ENCODE results near the gene NUTM2E. TPM values are rescaled to one million over a fixed set of nuclear protein-coding genes. Genes with fewer than 3 reads are reported as not detected.
"Not testable (repeated sequence)": the region's sequence is repeated elsewhere in the genome, so short reads cannot be mapped to it uniquely, and the experiment has no call there.

The NUTM2E gene, protein sequence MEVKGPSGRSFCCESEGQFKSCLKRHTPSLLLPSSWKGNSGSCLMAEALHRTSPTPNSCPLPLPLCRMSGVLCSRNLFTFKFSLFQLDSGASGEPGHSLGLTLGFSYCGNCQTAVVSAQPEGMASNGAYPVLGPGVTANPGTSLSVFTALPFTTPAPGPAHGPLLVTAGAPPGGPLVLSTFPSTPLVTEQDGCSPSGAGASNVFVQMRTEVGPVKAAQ (N-terminal part only)
- total RNA-seq: not detected

DNA sequence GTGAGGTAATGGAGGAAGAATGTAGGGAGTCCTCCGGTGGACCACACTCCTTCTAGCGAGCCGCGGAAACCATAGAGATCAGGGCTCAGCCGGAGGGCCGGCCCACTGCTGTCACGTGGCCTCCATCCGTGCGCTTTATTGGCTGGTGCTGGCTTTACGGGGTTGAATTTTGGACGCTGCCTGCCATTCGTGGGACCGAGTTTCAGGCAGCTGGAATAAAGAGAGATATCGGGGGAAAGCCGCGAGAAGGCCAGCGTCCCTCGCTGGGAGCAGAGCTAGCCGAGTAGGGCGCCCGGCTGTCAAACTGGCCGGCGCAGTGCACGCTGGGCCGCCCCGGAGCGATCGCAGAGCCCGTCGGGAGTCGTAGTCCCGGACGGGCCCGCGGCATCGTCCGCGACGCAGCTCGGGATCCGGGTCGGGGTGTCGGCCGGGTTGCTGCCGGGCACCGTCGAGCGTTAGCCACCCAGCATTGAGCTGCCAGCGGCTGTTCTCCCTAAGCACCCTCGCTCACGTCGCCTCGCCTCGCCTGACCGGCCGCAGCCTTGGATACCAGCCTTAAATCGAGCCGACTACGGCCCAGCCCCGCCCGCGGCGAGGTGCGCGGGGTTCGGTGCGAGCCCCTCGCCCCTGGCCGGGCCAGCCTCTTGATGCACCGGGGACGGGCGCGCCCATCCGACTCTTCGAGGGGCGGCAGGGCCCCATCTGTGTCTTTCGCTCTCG, at the start of gene NUTM2E:
Gene NUTM2E (plus strand): TSS at position 244 of the 720 bp plus-strand sequence. CDS start 15,002 bp downstream, outside the sequence.
- H3K27ac ChIP-seq (ENCODE audit: low read depth, low read length): peak within 1 kb of the TSS; percentile 66
- not testable (repeated sequence) for H3K4me1 ChIP-seq (ENCODE audit: control insufficient read depth in 3 of 3, insufficient read depth in 3 of 3, low read length in 3 of 3); H3K27me3 ChIP-seq (ENCODE audit: control insufficient read depth in 3 of 3, insufficient read depth in 3 of 3, low read length in 3 of 3); H3K9me3 ChIP-seq (ENCODE audit: control insufficient read depth in 3 of 3, low read length in 3 of 3); H3K36me3 ChIP-seq (ENCODE audit: control insufficient read depth in 3 of 3, insufficient read depth in 3 of 3, low read length in 3 of 3)
- H3K9ac ChIP-seq (ENCODE audit: low read depth in 1 of 3, low read length in 3 of 3): peak within 1 kb of the TSS in 2 of 3 donors; percentile 59 to 71
- peak within 1 kb of the TSS; percentile 48 to 67 (median 64) for H3K4me3 ChIP-seq (ENCODE audit: low read length in 3 of 3)

DNA sequence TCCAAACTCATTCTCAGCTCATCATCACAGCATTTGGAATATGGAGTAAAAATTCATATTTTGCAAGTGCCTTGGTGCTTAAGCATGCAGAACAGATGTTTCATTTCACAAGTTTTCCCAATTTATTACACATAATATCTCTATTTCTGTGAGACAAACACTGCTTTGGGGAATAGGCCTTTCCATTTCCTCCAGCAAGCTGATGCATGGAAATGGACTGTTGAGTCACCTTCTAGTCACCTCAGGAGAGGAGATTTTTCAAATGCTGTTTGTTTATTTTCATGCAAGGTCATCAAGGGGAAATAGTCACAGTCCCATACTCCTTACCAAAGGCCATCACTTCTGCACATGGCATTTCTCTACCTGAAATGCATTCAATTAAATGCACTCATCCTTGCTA, 48.5 kb upstream of the NUTM2E start:
- not testable (repeated sequence) for H3K27me3 ChIP-seq (ENCODE audit: control insufficient read depth in 3 of 3, insufficient read depth in 3 of 3, low read length in 3 of 3); H3K4me1 ChIP-seq (ENCODE audit: control insufficient read depth in 3 of 3, insufficient read depth in 3 of 3, low read length in 3 of 3); H3K4me3 ChIP-seq (ENCODE audit: low read length in 3 of 3); H3K9me3 ChIP-seq (ENCODE audit: control insufficient read depth in 3 of 3, low read length in 3 of 3); H3K9ac ChIP-seq (ENCODE audit: low read depth in 1 of 3, low read length in 3 of 3); H3K27ac ChIP-seq (ENCODE audit: low read depth, low read length); H3K36me3 ChIP-seq (ENCODE audit: control insufficient read depth in 3 of 3, insufficient read depth in 3 of 3, low read length in 3 of 3)

DNA sequence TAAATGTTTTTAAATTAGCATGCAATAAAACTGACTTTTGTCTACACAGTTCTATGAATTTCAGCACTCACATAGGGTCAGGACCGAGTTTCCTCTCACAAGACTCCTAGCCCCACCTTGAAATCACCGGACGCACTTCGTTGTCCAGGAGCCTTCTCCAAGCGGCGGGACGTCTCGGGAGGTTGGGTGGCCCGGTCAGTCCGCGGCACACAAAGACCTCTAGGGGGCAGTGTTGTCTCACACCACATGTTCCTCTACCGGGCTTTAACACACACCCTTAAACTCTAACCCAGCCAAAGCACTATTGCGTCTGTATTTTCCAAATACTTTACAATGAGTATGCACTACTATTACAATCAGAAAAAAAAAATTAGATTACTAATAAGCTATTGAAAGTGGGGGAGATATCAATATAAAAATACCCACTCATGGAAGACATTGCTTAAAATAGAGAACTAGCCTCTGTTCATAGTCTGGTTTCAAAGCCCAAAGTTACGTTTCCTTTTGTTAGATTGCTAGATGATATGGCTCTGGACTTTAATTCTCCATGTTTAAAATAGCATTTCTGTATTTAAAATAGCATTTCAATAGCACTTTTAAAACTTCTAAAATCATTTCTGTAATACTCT, 47.1 kb upstream of the NUTM2E start:
- not testable (repeated sequence) for H3K27ac ChIP-seq (ENCODE audit: low read depth, low read length); H3K36me3 ChIP-seq (ENCODE audit: control insufficient read depth in 3 of 3, insufficient read depth in 3 of 3, low read length in 3 of 3); H3K4me3 ChIP-seq (ENCODE audit: low read length in 3 of 3); H3K4me1 ChIP-seq (ENCODE audit: control insufficient read depth in 3 of 3, insufficient read depth in 3 of 3, low read length in 3 of 3); H3K9ac ChIP-seq (ENCODE audit: low read depth in 1 of 3, low read length in 3 of 3); H3K27me3 ChIP-seq (ENCODE audit: control insufficient read depth in 3 of 3, insufficient read depth in 3 of 3, low read length in 3 of 3); H3K9me3 ChIP-seq (ENCODE audit: control insufficient read depth in 3 of 3, low read length in 3 of 3)

DNA sequence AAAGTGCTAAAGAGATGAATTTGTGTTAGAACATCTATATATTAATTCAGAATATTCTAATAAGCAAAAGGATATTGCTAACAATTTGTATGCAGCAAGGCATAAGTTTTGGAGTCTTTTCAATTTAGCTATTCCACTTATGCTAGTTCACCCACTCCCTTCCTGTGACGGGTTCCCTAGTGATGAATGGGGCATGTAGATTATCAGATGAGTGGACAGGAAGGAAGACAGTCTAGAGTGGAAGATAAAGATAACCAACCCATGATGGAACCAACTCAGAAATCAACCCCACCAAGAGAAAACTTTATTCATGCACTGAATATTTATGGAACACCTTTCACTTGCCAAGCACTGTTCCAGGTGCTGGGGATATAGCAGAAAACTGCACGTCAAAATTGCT, 46.5 kb upstream of the NUTM2E start:
- not testable (repeated sequence) for H3K4me3 ChIP-seq (ENCODE audit: low read length in 3 of 3); H3K27ac ChIP-seq (ENCODE audit: low read depth, low read length); H3K9me3 ChIP-seq (ENCODE audit: control insufficient read depth in 3 of 3, low read length in 3 of 3); H3K9ac ChIP-seq (ENCODE audit: low read depth in 1 of 3, low read length in 3 of 3); H3K36me3 ChIP-seq (ENCODE audit: control insufficient read depth in 3 of 3, insufficient read depth in 3 of 3, low read length in 3 of 3); H3K27me3 ChIP-seq (ENCODE audit: control insufficient read depth in 3 of 3, insufficient read depth in 3 of 3, low read length in 3 of 3); H3K4me1 ChIP-seq (ENCODE audit: control insufficient read depth in 3 of 3, insufficient read depth in 3 of 3, low read length in 3 of 3)

DNA sequence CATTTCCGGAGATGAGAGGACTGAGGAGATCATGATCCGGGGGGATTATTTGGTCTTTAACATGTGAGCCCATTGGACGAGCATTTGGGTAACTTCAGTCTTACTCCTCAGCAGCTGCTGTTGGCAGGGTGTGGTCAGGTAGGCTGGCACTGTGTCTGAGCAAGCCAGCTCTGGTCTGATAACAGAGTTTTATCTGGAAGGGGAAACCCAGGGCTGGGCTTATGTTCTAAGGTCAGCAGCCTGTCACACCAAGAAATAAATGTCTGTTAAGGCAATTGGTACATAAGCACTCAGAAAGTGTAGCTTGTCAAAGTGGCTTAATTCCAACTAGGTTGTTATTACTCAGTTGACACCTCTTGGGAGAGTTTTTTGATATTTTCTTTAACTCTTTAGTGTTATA, 45.0 kb upstream of the NUTM2E start:
- not testable (repeated sequence) for H3K9me3 ChIP-seq (ENCODE audit: control insufficient read depth in 3 of 3, low read length in 3 of 3); H3K27me3 ChIP-seq (ENCODE audit: control insufficient read depth in 3 of 3, insufficient read depth in 3 of 3, low read length in 3 of 3); H3K4me1 ChIP-seq (ENCODE audit: control insufficient read depth in 3 of 3, insufficient read depth in 3 of 3, low read length in 3 of 3); H3K36me3 ChIP-seq (ENCODE audit: control insufficient read depth in 3 of 3, insufficient read depth in 3 of 3, low read length in 3 of 3); H3K27ac ChIP-seq (ENCODE audit: low read depth, low read length); H3K9ac ChIP-seq (ENCODE audit: low read depth in 1 of 3, low read length in 3 of 3); H3K4me3 ChIP-seq (ENCODE audit: low read length in 3 of 3)

DNA sequence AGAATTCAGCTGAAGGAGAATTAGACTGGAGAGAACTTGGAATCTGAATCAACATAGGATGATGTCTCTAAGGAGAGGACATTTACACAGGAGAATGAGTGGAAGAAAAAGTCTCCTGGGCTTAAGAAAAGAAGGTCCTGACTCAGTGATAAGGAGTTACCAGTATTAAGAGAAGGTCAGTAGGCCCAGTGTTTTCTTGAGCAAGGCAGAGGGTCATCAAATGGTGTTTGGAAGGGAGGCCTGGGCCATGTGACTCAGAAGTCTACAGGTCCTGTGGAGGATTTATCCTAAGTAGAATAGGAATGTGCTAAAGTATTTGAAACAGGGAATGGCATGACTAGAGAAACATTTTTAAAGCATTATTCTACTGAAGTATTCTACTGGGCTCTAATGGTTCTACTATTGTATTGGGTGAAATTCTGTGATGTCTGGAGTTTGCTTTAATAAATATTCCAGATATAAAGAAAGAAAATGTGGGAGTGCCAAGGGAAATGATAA, 39.0 kb upstream of the NUTM2E start:
- H3K27ac ChIP-seq (ENCODE audit: low read depth, low read length); H3K36me3 ChIP-seq (ENCODE audit: control insufficient read depth in 3 of 3, insufficient read depth in 3 of 3, low read length in 3 of 3); H3K9me3 ChIP-seq (ENCODE audit: control insufficient read depth in 3 of 3, low read length in 3 of 3); H3K9ac ChIP-seq (ENCODE audit: low read depth in 1 of 3, low read length in 3 of 3); H3K4me1 ChIP-seq (ENCODE audit: control insufficient read depth in 3 of 3, insufficient read depth in 3 of 3, low read length in 3 of 3); H3K27me3 ChIP-seq (ENCODE audit: control insufficient read depth in 3 of 3, insufficient read depth in 3 of 3, low read length in 3 of 3); H3K4me3 ChIP-seq (ENCODE audit: low read length in 3 of 3): not testable (repeated sequence)

DNA sequence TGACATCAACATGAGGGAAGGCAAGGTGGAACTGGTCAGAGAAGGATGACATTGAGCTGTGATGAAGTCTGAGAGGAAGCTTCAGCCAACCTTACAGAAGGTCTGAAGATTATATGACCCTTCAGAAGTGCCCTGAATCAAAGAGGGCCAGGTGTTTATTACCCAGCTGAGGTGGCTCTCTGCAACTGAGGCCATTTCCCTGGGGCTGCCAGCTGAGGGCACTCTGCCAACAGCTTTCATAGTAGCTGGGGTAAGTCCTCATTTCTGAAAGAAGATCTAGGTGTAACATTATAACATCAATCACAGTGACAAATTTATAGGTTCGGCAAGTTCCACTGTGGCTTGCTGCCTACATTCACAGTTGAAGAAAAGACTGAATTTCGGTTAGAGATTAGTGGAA, 37.2 kb upstream of the NUTM2E start:
- not testable (repeated sequence) for H3K36me3 ChIP-seq (ENCODE audit: control insufficient read depth in 3 of 3, insufficient read depth in 3 of 3, low read length in 3 of 3); H3K27ac ChIP-seq (ENCODE audit: low read depth, low read length); H3K9ac ChIP-seq (ENCODE audit: low read depth in 1 of 3, low read length in 3 of 3); H3K27me3 ChIP-seq (ENCODE audit: control insufficient read depth in 3 of 3, insufficient read depth in 3 of 3, low read length in 3 of 3); H3K4me1 ChIP-seq (ENCODE audit: control insufficient read depth in 3 of 3, insufficient read depth in 3 of 3, low read length in 3 of 3); H3K4me3 ChIP-seq (ENCODE audit: low read length in 3 of 3); H3K9me3 ChIP-seq (ENCODE audit: control insufficient read depth in 3 of 3, low read length in 3 of 3)

DNA sequence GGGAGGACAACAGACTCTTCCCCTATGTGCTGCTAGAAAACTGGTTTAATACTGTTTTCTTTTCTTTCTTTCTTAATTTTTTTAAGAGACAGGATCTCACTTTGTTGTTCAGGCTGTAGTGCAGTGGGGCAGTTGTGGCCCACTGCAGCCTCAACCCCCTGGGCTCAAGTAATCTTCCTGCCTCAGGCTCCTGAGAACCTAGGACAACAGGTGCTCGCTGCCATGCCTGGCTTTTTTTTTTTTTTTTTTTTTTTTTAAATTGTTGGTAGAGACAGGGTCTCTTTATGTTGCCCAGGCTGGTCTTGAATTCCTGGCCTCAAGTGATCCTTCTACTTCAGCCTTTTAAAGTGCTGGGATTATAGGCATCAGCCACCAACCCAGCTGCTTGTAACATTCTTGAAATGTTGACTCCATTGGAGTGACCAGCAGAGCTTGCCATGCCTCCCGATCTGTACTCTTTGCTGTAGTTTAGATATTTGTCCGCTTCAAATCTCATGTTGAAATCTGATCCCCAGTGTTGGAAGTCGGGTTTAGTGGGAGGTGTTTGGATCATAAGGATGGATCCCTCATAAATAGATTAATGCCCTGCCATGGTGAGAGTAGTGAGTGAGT, 34.5 kb upstream of the NUTM2E start:
- not testable (repeated sequence) for H3K9me3 ChIP-seq (ENCODE audit: control insufficient read depth in 3 of 3, low read length in 3 of 3); H3K9ac ChIP-seq (ENCODE audit: low read depth in 1 of 3, low read length in 3 of 3); H3K27ac ChIP-seq (ENCODE audit: low read depth, low read length); H3K4me3 ChIP-seq (ENCODE audit: low read length in 3 of 3); H3K4me1 ChIP-seq (ENCODE audit: control insufficient read depth in 3 of 3, insufficient read depth in 3 of 3, low read length in 3 of 3); H3K36me3 ChIP-seq (ENCODE audit: control insufficient read depth in 3 of 3, insufficient read depth in 3 of 3, low read length in 3 of 3); H3K27me3 ChIP-seq (ENCODE audit: control insufficient read depth in 3 of 3, insufficient read depth in 3 of 3, low read length in 3 of 3)

DNA sequence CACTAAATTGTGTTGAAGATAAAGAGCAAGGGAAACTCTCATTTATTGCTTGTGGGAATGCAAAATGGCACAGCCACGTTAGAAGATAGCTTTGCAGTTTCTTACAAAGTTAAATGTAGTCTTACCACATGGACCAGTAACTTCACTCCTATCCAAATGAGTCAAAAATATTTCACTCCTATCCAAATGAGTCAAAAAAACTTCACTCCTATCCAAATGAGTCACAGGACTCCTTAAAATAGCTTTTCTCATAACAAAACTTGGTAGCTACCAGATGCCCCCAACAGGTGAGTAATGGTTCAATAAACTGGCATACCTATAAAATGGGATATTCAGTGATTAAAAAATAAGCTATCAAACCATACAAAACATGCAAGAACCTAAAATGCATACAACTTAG, 27.2 kb upstream of the NUTM2E start:
- not testable (repeated sequence) for H3K9me3 ChIP-seq (ENCODE audit: control insufficient read depth in 3 of 3, low read length in 3 of 3); H3K27me3 ChIP-seq (ENCODE audit: control insufficient read depth in 3 of 3, insufficient read depth in 3 of 3, low read length in 3 of 3); H3K4me1 ChIP-seq (ENCODE audit: control insufficient read depth in 3 of 3, insufficient read depth in 3 of 3, low read length in 3 of 3); H3K36me3 ChIP-seq (ENCODE audit: control insufficient read depth in 3 of 3, insufficient read depth in 3 of 3, low read length in 3 of 3); H3K27ac ChIP-seq (ENCODE audit: low read depth, low read length); H3K9ac ChIP-seq (ENCODE audit: low read depth in 1 of 3, low read length in 3 of 3); H3K4me3 ChIP-seq (ENCODE audit: low read length in 3 of 3)

DNA sequence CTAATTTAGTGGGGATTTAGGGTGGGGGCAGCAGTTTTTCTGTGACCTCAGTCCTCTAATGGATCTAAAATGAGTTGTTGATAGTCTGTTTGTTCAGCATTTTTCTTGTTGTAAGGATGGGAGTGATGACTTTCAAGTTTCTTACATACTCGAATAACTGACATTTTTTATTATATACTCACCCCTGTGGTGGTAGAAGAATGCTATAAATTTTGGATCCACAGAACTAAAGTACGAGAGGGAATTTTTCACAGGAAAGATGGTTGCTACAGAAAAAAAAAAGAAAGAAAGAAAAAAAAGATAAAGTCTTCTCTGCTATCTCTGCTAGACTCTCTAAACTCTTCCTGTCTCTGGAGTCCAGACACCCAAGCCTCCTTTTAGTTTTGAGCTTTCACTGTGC, 20.7 kb upstream of the NUTM2E start:
- H3K4me3 ChIP-seq (ENCODE audit: low read length in 3 of 3); H3K27ac ChIP-seq (ENCODE audit: low read depth, low read length); H3K4me1 ChIP-seq (ENCODE audit: control insufficient read depth in 3 of 3, insufficient read depth in 3 of 3, low read length in 3 of 3); H3K9me3 ChIP-seq (ENCODE audit: control insufficient read depth in 3 of 3, low read length in 3 of 3); H3K9ac ChIP-seq (ENCODE audit: low read depth in 1 of 3, low read length in 3 of 3); H3K27me3 ChIP-seq (ENCODE audit: control insufficient read depth in 3 of 3, insufficient read depth in 3 of 3, low read length in 3 of 3); H3K36me3 ChIP-seq (ENCODE audit: control insufficient read depth in 3 of 3, insufficient read depth in 3 of 3, low read length in 3 of 3): not testable (repeated sequence)

Measured in skeletal muscle tissue (tissue), 4 donors.